H1 (cell line): Measurements from ENCODE around the gene GABRA6. TPM values are rescaled to one million over a fixed set of nuclear protein-coding genes. Genes with fewer than 3 reads are reported as not detected.

Experiments used
- CTCF ChIA-PET: fragments of 300-600 bp; sonication (Branson Sonifier 250); formaldehyde crosslinking; loops from one replicate; lab custom pipeline; 2021; ENCODE audit not compliant: partially characterized antibody; lab: Charles Lee
- POLR2A ChIA-PET: fragments of 300-600 bp; sonication (Branson Sonifier 250); formaldehyde crosslinking; loops from one replicate; lab custom pipeline; 2021; ENCODE audit warnings: inconsistent platforms; ENCODE audit not compliant: partially characterized antibody; lab: Charles Lee
- DNase-seq, 2 experiments: peaks; one replicate each; pipeline versions ENCODE4 v3.0.0 to v3.0.0-alpha.2; 2010 to 2022; ENCODE audit warnings: low spot score in 2 of 2, low read depth in 1 of 2, mixed read lengths in 1 of 2
- FAIRE-seq: peaks from 2 replicates; lab custom pipeline; 2011; peaks lifted over from hg19 to GRCh38; lab: Jason Lieb, UNC
- H2AFZ ChIP-seq: 2 replicates; pipeline ENCODE4 v1.8.1; 2012; ENCODE audit warnings: low read length, inconsistent platforms
- H2AK5ac ChIP-seq: 2 replicates; pipeline ENCODE4 v1.6.1; 2013; ENCODE audit warnings: low read depth, low read length
- H2BK120ac ChIP-seq: replicated peaks from 2 replicates; pipeline ENCODE3; 2013; ENCODE audit warnings: low read depth, low read length, inconsistent platforms
- H2BK12ac ChIP-seq: 2 replicates; pipeline ENCODE4 v1.6.1; 2013; ENCODE audit warnings: low read depth, low read length
- H2BK15ac ChIP-seq: 2 replicates; pipeline ENCODE4 v1.6.1; 2013; ENCODE audit warnings: low read length
- H2BK20ac ChIP-seq: 2 replicates; pipeline ENCODE4 v1.6.1; 2013; ENCODE audit warnings: low read length
- H2BK5ac ChIP-seq: 2 replicates; pipeline ENCODE4 v1.6.1; 2013; ENCODE audit warnings: low read depth, low read length
- H3K14ac ChIP-seq: 2 replicates; pipeline ENCODE4 v1.6.1; 2013; ENCODE audit warnings: inconsistent platforms; ENCODE audit not compliant: insufficient read length
- H3K18ac ChIP-seq: 2 replicates; pipeline ENCODE4 v1.6.1; 2013; ENCODE audit warnings: low read length; ENCODE audit errors: extremely low read depth
- H3K23ac ChIP-seq: 2 replicates; pipeline ENCODE4 v1.6.1; 2013; ENCODE audit warnings: inconsistent platforms; ENCODE audit not compliant: insufficient read length
- H3K23me2 ChIP-seq: 2 replicates; pipeline ENCODE4 v1.6.1; 2013; ENCODE audit warnings: low read depth, low read length
- H3K27ac ChIP-seq: 2 replicates; pipeline ENCODE4 v1.6.1; 2011; ENCODE audit warnings: low read depth, low read length, inconsistent platforms
- H3K27me3 ChIP-seq, 4 experiments: replicated peaks in 1 of 4; 1 replicate in 1 of 4; 2 replicates in 3 of 4; pipeline versions ENCODE4 v1.6.1 to v1.8.1; 2011 to 2013; ENCODE audit warnings: low read length in 3 of 4, mild to moderate bottlenecking in 3 of 4, inconsistent platforms in 2 of 4, mixed read lengths in 2 of 4, moderate library complexity in 1 of 4; ENCODE audit not compliant: control insufficient read depth in 3 of 4, insufficient read depth in 3 of 4; ENCODE audit errors: extremely low read depth in 1 of 4
- H3K36me3 ChIP-seq, 4 experiments: 2 replicates each; pipeline versions ENCODE4 v1.6.1 to v1.8.1; 2011 to 2013; ENCODE audit warnings: mild to moderate bottlenecking in 4 of 4, low read length in 3 of 4, moderate library complexity in 2 of 4, control low read depth in 1 of 4, inconsistent platforms in 1 of 4; ENCODE audit not compliant: insufficient read depth in 4 of 4, control insufficient read depth in 2 of 4
- H3K4ac ChIP-seq: replicated peaks from 2 replicates; pipeline ENCODE3; 2013; ENCODE audit warnings: low read length, low read depth, mixed read lengths, inconsistent platforms; ENCODE audit not compliant: insufficient read length
- H3K4me1 ChIP-seq, 4 experiments: replicated peaks in 1 of 4; 1 replicate in 1 of 4; 2 replicates in 3 of 4; pipeline versions ENCODE4 v1.6.1 to v1.8.1; 2011 to 2013; ENCODE audit warnings: low read length in 3 of 4, inconsistent platforms in 2 of 4, mixed read lengths in 1 of 4; ENCODE audit not compliant: insufficient read depth in 4 of 4, control insufficient read depth in 3 of 4
- H3K4me2 ChIP-seq, 2 experiments: 2 replicates each; pipeline versions ENCODE4 v1.6.1 to v1.8.1; 2011 to 2013; ENCODE audit warnings: low read depth in 2 of 2, low read length in 2 of 2, control low read depth in 1 of 2, inconsistent platforms in 1 of 2, mild to moderate bottlenecking in 1 of 2; ENCODE audit not compliant: insufficient read depth in 1 of 2
- H3K4me3 ChIP-seq, 4 experiments: fragments of 200-600, 300-600 bp in 1 of 4; sonication (generic), shearing (Covaris generic), sonication (Bioruptor Twin) in 1 of 4; 2 replicates each; pipeline versions ENCODE4 v1.5.1 to v1.8.1; 2011 to 2016; ENCODE audit warnings: low read length in 4 of 4, low read depth in 3 of 4, control low read depth in 2 of 4, inconsistent platforms in 2 of 4, mild to moderate bottlenecking in 2 of 4, mixed read lengths in 1 of 4, moderate library complexity in 1 of 4; ENCODE audit not compliant: insufficient read depth in 2 of 4; ENCODE audit errors: extremely low read depth in 1 of 4
- H3K56ac ChIP-seq: replicated peaks from 2 replicates; pipeline ENCODE3; 2013; ENCODE audit warnings: low read depth, mild to moderate bottlenecking, mixed read lengths, low read length, inconsistent platforms; ENCODE audit not compliant: insufficient read length
- H3K79me1 ChIP-seq: 2 replicates; pipeline ENCODE4 v1.6.1; 2013; ENCODE audit warnings: low read depth, low read length, control low read depth
- H3K79me2 ChIP-seq, 2 experiments: 2 replicates each; pipeline versions ENCODE4 v1.6.1 to v1.8.1; 2012 to 2013; ENCODE audit warnings: low read length in 2 of 2, mild to moderate bottlenecking in 2 of 2, inconsistent platforms in 1 of 2; ENCODE audit not compliant: insufficient read depth in 2 of 2, control insufficient read depth in 1 of 2
- H3K9ac ChIP-seq, 4 experiments: replicated peaks in 1 of 4; 1 replicate in 1 of 4; 2 replicates in 3 of 4; pipeline versions ENCODE4 v1.6.1 to v1.8.1; 2011 to 2013; ENCODE audit warnings: low read depth in 3 of 4, low read length in 3 of 4, control low read depth in 2 of 4, mild to moderate bottlenecking in 2 of 4, moderate library complexity in 2 of 4, inconsistent platforms in 1 of 4; ENCODE audit errors: extremely low read depth in 1 of 4
- H3K9me3 ChIP-seq, 2 experiments: 2 replicates each; pipeline versions ENCODE4 v1.6.1 to v1.8.1; 2012 to 2013; ENCODE audit warnings: mild to moderate bottlenecking in 2 of 2, moderate library complexity in 2 of 2, control low read depth in 1 of 2, inconsistent platforms in 1 of 2, low read depth in 1 of 2, low read length in 1 of 2, mixed read lengths in 1 of 2; ENCODE audit not compliant: insufficient read depth in 2 of 2
- H4K20me1 ChIP-seq, 2 experiments: replicated peaks in 1 of 2; 2 replicates each; pipeline versions ENCODE3 to v1.8.1; 2011 to 2013; ENCODE audit warnings: inconsistent platforms in 2 of 2, low read length in 2 of 2, mild to moderate bottlenecking in 1 of 2; ENCODE audit not compliant: insufficient read depth in 2 of 2, control insufficient read depth in 1 of 2
- H4K5ac ChIP-seq: 2 replicates; pipeline ENCODE4 v1.6.1; 2013; ENCODE audit warnings: low read length, low read depth, mixed read lengths, inconsistent platforms; ENCODE audit not compliant: insufficient read length
- H4K8ac ChIP-seq: 2 replicates; pipeline ENCODE4 v1.8.0; 2013; ENCODE audit warnings: mild to moderate bottlenecking, moderate library complexity, low read length, inconsistent platforms; ENCODE audit not compliant: insufficient read depth; ENCODE audit errors: extremely low read depth
- H4K91ac ChIP-seq: replicated peaks from 2 replicates; pipeline ENCODE3; 2013; ENCODE audit warnings: low read length, mixed read lengths, inconsistent platforms; ENCODE audit not compliant: insufficient read length
- ASH2L ChIP-seq: fragments of 200-600, 300-600 bp; sonication (generic); IDR thresholded peaks from one replicate; pipeline ENCODE4 v1.7.1; 2017; ENCODE audit warnings: low read length
- CBX5 ChIP-seq: fragments of 300-800, 300-1000 bp; sonication (generic); IDR thresholded peaks from 2 replicates; pipeline ENCODE4 v1.7.1; 2016; ENCODE audit warnings: antibody characterized with exemption, low read length, low read depth
- HDAC6 ChIP-seq: IDR thresholded peaks from one replicate; pipeline ENCODE4 v1.7.1; 2012; ENCODE audit warnings: low read depth, mild to moderate bottlenecking, inconsistent platforms, low read length, moderate library complexity
- JUN ChIP-seq: IDR thresholded peaks from 2 replicates; pipeline ENCODE4 v1.6.1; 2011; ENCODE audit warnings: low read depth, mild to moderate bottlenecking, improper control_type of control experiment, low read length
- KDM1A ChIP-seq: fragments of 200-600, 300-600 bp; sonication (generic); IDR thresholded peaks from 2 replicates; pipeline ENCODE4 v1.7.1; 2016; ENCODE audit warnings: mild to moderate bottlenecking, low read length, borderline replicate concordance
- POLR2AphosphoS5 ChIP-seq: IDR thresholded peaks from 2 replicates; pipeline ENCODE4 v1.6.1; 2011; ENCODE audit warnings: low read depth, low read length
- RBBP5 ChIP-seq: IDR thresholded peaks from 2 replicates; pipeline ENCODE4 v1.7.1; 2012; ENCODE audit warnings: low read depth, mild to moderate bottlenecking, inconsistent platforms, low read length, moderate library complexity, borderline replicate concordance
- SIN3A ChIP-seq, 2 experiments: IDR thresholded peaks in 1 of 2; conservative IDR thresholded peaks in 1 of 2; 2 replicates each; pipeline ENCODE4 v1.6.1; 2011 to 2012; ENCODE audit warnings: low read length in 2 of 2, improper control_type of control experiment in 1 of 2, low read depth in 1 of 2, mild to moderate bottlenecking in 1 of 2
- SP2 ChIP-seq: IDR thresholded peaks from 2 replicates; pipeline ENCODE4 v1.6.1; 2012; ENCODE audit warnings: mild to moderate bottlenecking, low read length, inconsistent platforms
- WGBS, 2 experiments: shearing (Covaris generic) in 1 of 2; methylation state at CpG; one replicate each; pipeline versions ENCODE4 v1.1.6 to v1.1.7; 2013 to 2015; ENCODE audit warnings: low lambda C conversion rate in 2 of 2, mixed read lengths in 2 of 2, inconsistent platforms in 1 of 2, low coverage in 1 of 2, missing lambda C conversion rate in 1 of 2; ENCODE audit not compliant: insufficient replicate concordance in 2 of 2, insufficient coverage in 1 of 2, insufficient read length in 1 of 2; ENCODE audit errors: extremely low coverage in 1 of 2, missing lambda C conversion rate in 1 of 2; 5-methylcytosine and 5-hydroxymethylcytosine counted together
- polyA plus RNA-seq, 7 experiments: library from polyadenylated mRNA; depleted of rRNA in 3 of 7; stranded (reverse) in 5 of 7; unstranded in 2 of 7; fragments of >200 nt in 5 of 7; fragments of 200-250 nt in 2 of 7; gene quantifications; 1 replicate in 5 of 7; 2 replicates in 1 of 7; 4 replicates in 1 of 7; pipeline versions ENCODE4 v1.2.1 to v1.2.3, GENCODE V29; 2011 to 2013; ENCODE audit warnings: missing spikeins in 2 of 7, mixed read lengths in 2 of 7
- total RNA-seq: library from RNA; stranded (reverse); fragmentation: NEBNext Ultra II Directional; extraction: Animal tissue kit (Norgen Biotek cat#: 25700); gene quantifications from 2 replicates; pipeline ENCODE4 v1.2.1, GENCODE V29; 2021

Gene GABRA6
- total and polyA plus RNA-seq, 2 of the 8 experiments (the other 6 are each of a cell fraction or from before 2014, with no cell fraction given) = not detected

GRCh38 chr5:161707382-161707781 lies 21.9 kb downstream of the GABRA6 start:
- H3K4ac ChIP-seq = no peak overlapping the region
- H3K79me2 ChIP-seq = no peaks in the 10 kb centered on the region
- no peak overlapping the region for H2BK12ac ChIP-seq
- H4K20me1 ChIP-seq = no peaks in the 10 kb centered on the region
- H3K23me2 ChIP-seq = no peaks in the 10 kb centered on the region
- H4K91ac ChIP-seq = no peak overlapping the region
- no peak overlapping the region for H3K27ac ChIP-seq
- 87% methylated on average over 1 of the region's 1 CpG; no CpG with 5 or more reads in 1 of the 2 experiments for whole genome bisulfite sequencing, 2 experiments
- H3K4me1 ChIP-seq = no peaks in the 10 kb centered on the region
- no peak overlapping the region for H2BK120ac ChIP-seq
- H2BK5ac ChIP-seq = no peak overlapping the region
- H3K56ac ChIP-seq = no peak overlapping the region
- no peak overlapping the region for H3K4me2 ChIP-seq
- H4K5ac ChIP-seq = no peak overlapping the region
- no peak overlapping the region for H4K8ac ChIP-seq
- no peak overlapping the region for H2BK15ac ChIP-seq
- ChIA-PET CTCF (no interaction called here), POLR2A (no interaction called here)
- H3K9me3 ChIP-seq = no peaks in the 10 kb centered on the region
- H3K79me1 ChIP-seq = no peaks in the 10 kb centered on the region
- H3K23ac ChIP-seq = no peak overlapping the region
- FAIRE-seq = no peak
- H3K14ac ChIP-seq = no peak overlapping the region
- no peak for DNase-seq
- no peak overlapping the region for H3K9ac ChIP-seq
- H3K18ac ChIP-seq = no peak overlapping the region
- H3K4me3 ChIP-seq = no peak overlapping the region
- no peak overlapping the region for H2BK20ac ChIP-seq
- H3K36me3 ChIP-seq = no peaks in the 10 kb centered on the region
- no peaks in the 10 kb centered on the region for H3K27me3 ChIP-seq
- H2AFZ ChIP-seq = no peak overlapping the region
- TF ChIP-seq JUN = no peak
- no peak for TF ChIP-seq HDAC6
- no peak for TF ChIP-seq POLR2AphosphoS5
- TF ChIP-seq KDM1A = no peak
- no peak for TF ChIP-seq CBX5
- TF ChIP-seq SP2 = no peak
- TF ChIP-seq SIN3A (conservative IDR thresholded peaks at IDR 0.05 in 1 of 2, IDR thresholded peaks at IDR 0.05 in 1 of 2; ENCODE audit: low read depth in 1 of 2, low read length in 2 of 2) = no peak
- no peak for TF ChIP-seq ASH2L
- TF ChIP-seq RBBP5 = no peak
- H2AK5ac ChIP-seq = no peak overlapping the region
